Sciatic nerve (tissue), 2 donors: ENCODE results near the gene ALDH1A3. TPM values are rescaled to one million over a fixed set of nuclear protein-coding genes. Genes with fewer than 3 reads are reported as not detected.

Source experiments
- ATAC-seq: fragments of 200-7000 bp; cut with Tn5 transposase; one replicate; pipeline ENCODE4 v1.9.1; 2020; ENCODE audit warnings: mild to moderate bottlenecking, moderate library complexity
- DNase-seq: peaks from one replicate; pipeline ENCODE4 v3.0.0-alpha.2; 2020; ENCODE audit warnings: low spot score
- intact Hi-C: fragments of 100-400 bp; cut with DNase I; formaldehyde crosslinking; loops from one replicate; pipeline ENCODE4 v1.14.2; 2022
- total RNA-seq: library from RNA; stranded (reverse); fragmentation: NEBNext Ultra II Directional; extraction: Animal tissue kit (Norgen Biotek cat#: 25700); gene quantifications from one replicate; pipeline ENCODE4 v1.2.1, GENCODE V29; 2021
- donor health status: DM: no; HTN: no; CAD: no.
- donor health status: DM: no; HTN: no; CAD: no.

ALDH1A3 gene
- total RNA-seq, 1 donor from 2014 or later = 48.3 TPM

DNA sequence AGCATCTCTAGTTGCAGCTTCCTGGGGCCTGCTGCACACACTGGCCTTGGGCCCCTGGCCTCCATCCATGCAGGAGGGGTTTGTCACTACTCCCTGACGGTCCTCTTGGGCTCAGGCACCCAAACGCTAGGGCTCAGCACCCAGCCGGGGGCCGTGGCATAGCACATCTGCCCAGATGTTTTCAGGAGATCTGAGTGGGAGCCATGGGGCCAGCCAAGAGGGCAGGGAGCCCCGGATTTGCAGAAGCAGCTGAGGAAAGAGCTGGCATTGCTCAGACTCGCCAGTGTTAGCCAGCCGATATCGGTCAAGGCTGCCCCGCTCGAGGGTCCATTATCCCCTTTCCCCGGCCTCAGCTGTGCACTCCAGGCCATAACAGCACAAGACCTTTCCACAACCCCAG is 1.5 kb upstream of the ALDH1A3 start:
- ATAC-seq = no peak
- intact Hi-C loops = loop anchor here (10.0 kb wide), 1 partner anchor 243 kb away; no protein-coding TSS in a partner anchor
- DNase-seq = no peak

DNA sequence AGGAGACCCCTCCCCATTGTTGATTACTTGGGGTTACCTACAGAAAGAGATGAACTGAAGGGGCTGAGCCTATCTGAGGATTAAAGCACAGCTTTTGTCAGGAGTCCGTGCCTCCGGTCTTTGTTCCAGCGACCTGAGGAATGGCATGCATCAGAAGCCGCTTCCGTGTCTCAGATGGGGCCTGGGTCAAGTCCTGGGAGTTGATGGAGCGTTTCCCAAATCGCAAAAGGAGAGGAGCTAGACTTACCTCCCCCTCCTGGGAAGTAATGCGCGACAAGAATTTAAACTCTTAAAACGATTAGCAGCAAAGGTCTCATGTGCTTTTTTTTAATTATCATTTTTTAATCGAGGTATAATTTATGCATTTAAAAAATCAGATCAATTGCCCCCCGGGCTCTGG is 983 bp upstream of the ALDH1A3 start:
- intact Hi-C loops = loop anchor here (10.0 kb wide), 1 partner anchor 244 kb away; no protein-coding TSS in a partner anchor
- no peak for DNase-seq
- ATAC-seq = no peak

DNA sequence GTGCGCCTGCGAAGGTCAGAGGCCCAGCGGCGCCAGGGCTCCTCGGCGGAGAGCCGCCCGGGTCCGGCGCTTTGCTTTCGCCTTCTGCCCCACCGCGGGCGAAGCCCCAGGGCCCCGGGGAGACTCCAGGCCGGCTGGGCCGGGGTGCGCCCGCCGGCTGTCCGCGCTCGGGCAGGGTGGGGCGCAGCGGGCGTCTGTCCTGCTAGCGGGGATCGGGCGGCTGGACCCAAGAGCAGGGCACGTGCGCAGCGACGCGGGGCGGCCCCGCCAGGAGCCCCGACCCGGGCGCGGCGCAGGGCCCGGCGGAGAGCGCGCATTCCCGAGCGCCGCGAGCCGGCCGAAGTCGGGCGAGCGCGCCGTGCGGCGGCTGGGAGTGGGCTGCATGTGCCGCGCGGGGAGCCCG is 569 bp upstream of the ALDH1A3 start:
- ATAC-seq (no peak), DNase-seq (peak; percentile 44)
- intact Hi-C loops = loop anchor here (10.0 kb wide), 1 partner anchor 244 kb away; no protein-coding TSS in a partner anchor

DNA sequence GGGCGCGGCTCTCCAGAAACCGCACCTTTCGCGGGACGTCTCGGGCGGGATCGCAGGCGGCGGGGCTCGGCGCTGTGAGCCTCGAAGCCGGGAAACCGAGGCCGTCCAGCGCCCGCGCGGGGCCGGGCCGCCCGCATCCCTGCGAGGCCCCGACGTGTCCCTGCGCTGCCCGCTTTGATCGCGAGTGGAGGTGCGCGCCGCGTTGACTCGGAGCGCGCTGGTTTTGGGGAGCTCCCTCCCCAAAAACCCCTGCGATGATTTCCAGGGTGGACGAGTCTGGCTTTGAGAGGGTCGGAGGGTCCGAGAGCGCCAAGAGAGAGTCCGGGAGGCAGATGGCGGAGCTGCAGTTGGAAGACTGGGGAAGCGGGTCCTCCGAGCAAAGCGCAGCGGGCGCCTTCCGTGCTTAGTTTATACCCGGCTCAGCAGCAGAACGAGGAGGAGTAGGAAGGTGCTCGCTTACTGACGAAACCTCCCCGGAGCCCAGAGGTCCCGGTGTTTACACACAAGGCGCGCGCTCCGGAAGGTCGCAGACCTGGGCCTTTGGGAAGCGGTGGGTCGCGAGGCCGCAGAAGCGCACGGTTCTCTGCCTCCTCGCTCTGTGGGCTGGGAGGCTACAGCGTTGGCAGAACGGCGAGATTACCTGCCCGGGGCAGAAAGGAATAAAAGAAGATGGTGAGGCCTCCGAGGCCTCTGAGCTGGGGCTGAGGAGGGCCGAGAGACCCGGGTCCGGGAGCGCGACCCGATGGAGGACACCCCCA is 687 bp downstream of the ALDH1A3 start:
- DNase-seq = peak; percentile 55

DNA sequence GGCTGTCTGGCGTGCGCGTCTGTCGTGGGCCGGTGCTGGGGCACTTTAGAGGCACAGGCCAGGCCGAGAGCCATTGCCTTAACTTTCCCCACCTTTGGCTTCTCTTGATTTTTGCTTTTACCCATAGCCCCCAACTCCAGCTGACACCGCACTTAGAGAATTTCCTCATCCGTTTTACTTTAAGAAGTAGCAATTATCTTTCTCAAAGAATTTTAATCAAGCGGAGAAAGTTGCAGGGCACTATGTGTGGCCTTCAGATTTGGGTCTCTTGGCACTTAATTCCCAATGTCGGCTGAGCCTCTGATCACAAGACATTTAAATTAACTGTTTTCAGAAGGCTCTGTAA is 1.2 kb downstream of the ALDH1A3 start:
- DNase-seq (peak; percentile 51), ATAC-seq (peak; percentile 26)
- intact Hi-C loops = no loop called here

More for the DNA sequence above, 687 bp downstream of the ALDH1A3 start:
- ATAC-seq = peak; percentile 19
- intact Hi-C loops = no loop called here

DNA sequence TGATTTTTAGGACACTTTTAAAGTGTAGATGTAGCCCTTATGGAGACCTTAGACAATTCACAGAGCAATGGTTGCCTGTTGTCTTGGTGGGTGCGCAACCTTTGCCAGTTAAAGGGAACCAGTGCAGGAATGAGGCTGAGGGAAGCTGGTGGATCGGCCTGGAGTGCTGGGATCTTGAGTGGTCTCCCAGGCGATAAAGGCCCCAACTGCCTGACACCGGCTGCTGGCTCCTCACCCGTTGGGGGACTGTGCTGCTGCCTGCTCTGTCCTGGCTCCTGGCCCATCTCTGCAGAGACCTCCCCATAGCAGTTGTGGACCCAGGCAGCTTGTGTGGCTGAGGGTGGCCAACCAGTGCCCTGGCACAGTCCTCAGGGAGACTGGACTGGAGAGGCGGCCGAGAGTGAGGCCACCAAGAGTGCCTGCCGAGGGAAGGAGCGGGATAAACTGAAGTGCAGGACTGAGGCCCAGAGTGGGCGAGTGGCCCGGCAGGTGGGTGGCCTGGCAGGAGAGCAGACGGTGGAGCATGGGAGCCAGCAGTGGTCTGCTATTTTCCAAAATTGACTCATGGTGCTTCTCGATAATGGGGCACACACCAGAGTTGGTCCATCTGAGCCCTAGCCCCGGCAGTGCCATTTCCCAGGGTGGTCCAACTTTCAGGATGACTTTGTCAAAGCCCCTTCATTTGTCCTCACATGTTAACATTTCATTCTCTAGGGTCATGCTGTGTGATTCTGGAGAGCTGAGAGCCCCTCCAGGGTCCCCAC is 2.1 kb downstream of the ALDH1A3 start:
- ATAC-seq = peak; percentile 13
- intact Hi-C loops = no loop called here
- DNase-seq = peak; percentile 51

DNA sequence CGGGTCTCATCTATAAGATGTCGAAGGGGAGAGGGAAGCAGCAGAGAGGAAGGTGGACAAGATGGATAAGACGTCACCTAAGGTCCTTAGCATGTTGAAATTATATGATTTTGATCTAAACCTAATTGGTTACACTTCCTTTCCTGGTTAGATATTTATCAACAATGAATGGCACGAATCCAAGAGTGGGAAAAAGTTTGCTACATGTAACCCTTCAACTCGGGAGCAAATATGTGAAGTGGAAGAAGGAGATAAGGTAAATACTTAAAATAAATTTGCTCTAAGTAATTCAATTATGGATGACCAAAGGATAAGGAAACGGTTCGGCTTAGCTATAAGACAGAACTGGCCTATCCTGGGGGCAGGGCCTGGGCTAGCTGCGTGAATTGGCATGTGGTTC is 5.5 kb downstream of the ALDH1A3 start:
- DNase-seq (no peak), ATAC-seq (no peak)
- intact Hi-C loops = no loop called here

DNA sequence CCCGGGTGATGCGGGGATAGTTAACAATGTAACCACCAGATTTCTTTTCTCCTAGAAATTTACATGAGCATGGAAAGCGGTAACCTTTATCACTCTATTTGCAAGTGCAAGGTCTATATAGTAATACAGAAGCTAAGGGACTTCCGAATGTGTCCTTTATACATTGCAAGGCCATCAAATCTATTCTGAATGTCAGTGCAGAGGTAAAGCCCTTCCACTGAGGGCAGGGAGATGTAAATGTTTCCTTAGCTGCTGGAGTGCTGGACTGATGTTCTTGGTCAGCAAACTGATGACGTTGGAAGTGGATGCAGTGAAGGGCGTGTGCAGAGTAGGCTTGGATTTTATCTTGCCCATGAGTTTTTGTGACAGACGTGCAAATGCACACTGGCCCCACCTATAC is 6.2 kb downstream of the ALDH1A3 start:
- DNase-seq (no peak), ATAC-seq (no peak)
- intact Hi-C loops = no loop called here

DNA sequence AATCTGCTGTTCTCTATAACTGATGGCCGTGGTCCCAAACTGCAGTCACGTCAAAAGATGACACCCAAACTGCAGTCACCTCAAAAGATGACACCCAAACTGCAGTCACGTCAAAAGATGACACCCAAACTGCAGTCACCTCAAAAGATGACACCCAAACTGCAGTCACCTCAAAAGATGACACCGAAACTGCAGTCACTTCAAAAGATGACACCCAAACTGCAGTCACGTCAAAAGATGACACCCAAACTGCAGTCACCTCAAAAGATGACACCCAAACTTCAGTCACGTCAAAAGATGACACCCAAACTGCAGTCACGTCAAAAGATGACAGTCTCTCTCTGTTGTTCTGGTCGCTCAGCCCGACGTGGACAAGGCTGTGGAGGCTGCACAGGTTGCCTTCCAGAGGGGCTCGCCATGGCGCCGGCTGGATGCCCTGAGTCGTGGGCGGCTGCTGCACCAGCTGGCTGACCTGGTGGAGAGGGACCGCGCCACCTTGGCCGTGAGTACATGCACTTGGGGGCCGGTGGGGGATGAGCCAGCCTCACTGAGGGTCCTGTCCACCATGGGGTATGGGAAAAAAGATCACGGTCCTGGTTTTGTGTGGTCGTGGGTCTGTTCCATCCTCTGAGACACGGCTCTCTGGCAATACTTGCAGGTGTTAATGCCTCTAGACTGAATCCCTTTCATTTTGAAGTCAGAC is 7.7 kb downstream of the ALDH1A3 start:
- DNase-seq = peak; percentile 55
- intact Hi-C loops = no loop called here
- no peak for ATAC-seq

DNA sequence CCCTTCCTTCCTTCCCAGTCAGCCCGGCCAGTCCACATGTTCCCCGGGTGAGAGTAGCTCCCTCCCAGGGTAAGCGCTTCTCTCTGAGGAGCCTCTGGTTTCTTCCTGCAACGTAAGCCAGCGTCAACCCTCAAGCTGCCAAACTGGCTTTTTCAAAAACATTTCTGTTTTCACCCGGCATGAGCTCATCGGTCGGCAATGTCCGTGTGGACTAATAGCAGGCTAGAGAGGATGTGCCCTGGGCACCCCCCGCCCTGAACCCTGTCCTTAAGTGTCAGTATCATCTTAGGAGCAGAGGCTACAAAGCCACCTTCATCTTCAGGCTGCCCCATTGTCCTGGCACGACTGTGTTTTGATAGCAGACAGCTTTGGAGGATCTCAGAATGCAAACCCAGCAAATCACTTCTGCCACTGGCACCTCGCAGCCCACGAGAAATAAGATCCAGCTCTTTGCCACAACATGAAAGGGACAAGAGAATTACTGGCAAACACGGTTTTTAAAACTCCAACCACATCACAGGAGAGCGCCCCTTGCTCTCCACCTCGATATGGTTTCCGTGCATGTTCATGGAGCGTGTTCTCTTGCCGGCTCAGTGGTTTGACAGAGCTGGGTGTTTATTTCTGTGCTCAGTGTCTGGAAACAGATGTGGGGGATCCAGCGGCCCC is 9.9 kb downstream of the ALDH1A3 start:
- ATAC-seq (peak; percentile 90), DNase-seq (peak; percentile 70)
- intact Hi-C loops = no loop called here

DNA sequence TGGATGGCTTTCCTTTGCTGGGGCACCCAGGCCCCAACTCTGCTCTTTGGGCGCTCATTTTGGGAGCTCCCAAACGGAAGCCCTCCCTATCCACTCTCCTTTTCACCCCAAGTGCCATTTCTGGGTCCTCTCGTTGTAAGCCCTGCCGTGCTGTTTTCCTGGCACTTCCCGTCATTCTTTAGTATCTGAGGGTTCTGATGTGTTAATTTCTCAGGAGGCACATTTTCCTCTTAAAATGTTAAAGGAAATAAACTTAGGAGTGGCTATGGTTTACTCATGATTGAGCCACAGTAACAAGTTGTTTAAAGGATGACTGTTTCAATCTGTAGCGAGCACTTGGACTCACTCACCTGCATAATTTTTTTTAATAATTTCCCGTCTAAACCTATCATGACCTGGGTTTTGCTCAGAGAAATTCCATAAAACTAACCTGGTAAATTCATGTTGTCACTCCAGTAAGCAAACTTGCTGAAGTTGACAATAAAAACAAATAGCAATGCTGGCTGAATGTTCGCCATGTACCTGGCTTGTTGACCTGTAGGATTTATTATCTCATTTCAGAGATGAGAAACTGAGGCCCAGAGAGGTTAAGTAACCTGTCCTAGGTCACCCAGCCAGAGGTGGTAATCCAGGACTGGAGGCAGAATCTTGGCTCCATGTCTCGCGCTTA is 10.6 kb downstream of the ALDH1A3 start:
- peak; percentile 43 for DNase-seq

DNA sequence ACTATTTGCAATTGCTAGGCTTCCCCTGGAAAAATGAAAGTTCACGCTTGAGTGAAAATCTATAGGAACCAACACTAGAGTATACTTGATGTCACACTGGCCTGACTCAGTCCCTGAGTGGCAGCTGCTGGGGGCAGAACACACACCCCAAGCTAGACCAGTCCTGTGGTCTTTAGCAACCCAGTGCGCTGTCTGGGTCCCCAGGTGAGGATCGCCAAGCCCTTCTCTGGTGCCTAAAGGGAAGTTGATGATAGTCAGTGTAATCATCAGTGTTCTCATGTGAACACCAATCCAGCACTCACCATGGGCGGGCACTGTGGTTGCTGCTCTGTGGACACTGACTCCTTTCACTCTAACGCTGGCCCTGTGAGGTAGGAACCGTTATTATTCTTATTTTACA is 11.2 kb downstream of the ALDH1A3 start:
- ATAC-seq = no peak
- intact Hi-C loops = no loop called here

More for the DNA sequence above, 10.6 kb downstream of the ALDH1A3 start:
- intact Hi-C loops = no loop called here
- no peak for ATAC-seq

DNA sequence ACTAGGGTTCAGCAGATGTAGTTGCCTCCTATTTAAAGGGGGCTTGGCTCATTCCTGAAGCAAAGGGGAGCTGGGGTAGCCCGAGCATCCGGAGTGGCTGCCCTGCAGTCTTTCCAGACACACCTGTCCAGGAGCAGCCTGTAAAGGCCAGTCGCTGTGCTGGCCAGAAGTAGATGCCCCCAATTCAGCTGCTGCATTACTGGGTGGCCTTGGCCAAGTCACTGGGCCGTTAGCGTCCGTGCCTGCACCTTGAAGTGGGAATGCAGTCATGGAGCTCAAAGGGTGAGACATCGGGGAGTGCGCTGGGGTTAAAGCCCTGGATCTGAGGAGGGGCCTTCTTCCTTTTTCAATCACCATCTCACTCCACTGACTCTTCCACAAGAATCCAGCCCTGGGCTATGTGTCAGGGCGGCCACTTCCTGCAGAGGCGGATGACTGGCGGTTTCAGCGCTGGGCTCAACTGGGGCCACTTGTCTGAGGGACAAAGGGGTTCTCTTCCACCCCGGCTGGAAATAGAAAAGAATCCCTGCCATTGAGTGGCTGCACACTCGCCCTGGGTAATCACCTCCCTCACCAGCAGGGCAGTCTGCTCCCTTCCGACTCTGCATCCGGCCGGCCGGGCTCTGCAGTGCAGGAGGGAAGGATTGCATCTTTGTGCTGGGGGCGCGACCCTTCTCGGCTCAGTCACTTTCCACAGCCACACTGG is 11.8 kb downstream of the ALDH1A3 start:
- intact Hi-C loops = no loop called here
- ATAC-seq (no peak), DNase-seq (no peak)

More for the DNA sequence above, 11.2 kb downstream of the ALDH1A3 start:
- DNase-seq = no peak

DNA sequence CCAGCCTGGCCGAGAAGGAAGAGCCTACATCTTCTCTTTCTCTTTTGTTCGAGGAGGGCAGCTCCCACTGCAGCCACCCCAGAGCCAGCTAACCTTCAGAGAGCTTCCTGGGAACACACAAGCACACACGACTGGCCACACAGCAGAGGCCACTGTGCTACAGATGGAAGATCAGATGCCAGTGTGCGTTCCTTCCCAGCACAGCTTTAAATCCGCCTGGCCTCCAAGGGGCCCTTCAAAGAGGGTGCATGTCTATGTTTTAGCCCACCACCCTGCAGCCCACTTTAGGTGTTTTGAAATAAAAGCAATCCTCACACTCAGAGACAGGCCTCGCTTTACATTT is 12.4 kb downstream of the ALDH1A3 start:
- ATAC-seq (no peak), DNase-seq (no peak)
- intact Hi-C loops = no loop called here

DNA sequence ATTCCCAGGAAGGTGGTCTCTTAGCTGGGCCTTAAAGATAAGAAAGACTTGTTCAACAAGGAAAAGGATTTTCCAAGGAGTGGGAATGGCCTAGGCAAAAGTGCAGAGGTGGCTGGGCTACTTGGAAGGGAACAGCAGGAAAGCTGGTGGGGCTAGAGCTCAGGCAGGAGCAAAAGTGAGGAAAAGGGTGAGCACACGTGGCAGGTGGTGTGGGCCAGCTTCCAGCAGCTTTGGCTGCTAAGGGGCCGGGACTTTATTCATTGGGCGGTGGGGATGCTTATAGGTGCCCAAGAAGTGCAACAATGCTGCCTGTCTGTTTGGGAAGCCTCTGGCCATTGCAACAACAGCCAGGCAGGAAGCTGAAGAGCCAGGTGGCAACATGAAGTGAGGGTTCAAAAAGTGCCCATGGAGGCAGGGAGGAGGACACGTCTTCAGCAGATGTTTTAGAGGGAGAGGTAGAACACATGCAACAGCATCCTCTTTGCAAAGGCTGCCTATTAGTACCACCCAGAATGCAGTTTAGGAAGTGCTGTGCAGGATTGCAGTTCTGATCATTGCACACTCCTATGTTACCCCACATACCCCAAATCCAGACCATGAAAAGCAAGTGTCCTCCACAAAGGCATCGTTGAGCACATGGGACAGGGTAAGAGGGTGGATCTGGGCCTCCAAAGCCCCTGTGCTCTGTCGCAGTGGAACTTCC is 13.8 kb downstream of the ALDH1A3 start:
- DNase-seq (no peak), ATAC-seq (no peak)
- intact Hi-C loops = no loop called here

DNA sequence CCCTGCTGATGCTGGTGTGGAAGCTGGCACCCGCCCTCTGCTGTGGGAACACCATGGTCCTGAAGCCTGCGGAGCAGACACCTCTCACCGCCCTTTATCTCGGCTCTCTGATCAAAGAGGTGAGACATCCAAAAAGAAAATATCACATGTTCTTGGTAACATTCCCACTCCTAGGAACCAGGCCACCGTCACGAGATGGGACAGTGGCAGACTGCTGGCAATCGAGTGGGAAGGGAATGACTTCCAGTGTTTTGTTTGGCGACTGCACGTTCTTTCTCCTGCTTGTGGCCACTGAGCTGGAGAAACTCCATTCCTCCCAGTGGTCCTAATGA is 14.3 kb downstream of the ALDH1A3 start:
- DNase-seq (no peak), ATAC-seq (no peak)
- intact Hi-C loops = no loop called here

DNA sequence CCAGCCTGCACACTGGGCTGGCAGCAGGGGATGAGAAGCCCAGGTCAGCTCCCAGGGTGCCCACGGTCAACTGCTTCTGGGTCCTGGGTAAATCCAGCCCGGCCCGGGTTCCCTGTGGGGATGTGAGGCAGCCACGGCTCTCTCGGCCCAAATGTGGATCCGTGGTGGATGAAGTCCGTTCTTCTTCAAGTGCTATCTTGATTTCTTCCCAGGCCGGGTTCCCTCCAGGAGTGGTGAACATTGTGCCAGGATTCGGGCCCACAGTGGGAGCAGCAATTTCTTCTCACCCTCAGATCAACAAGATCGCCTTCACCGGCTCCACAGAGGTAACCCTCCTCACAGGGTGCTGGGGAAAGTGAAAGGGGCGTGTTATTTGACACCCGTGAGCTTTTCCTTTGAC is 16.1 kb downstream of the ALDH1A3 start:
- no peak for ATAC-seq
- intact Hi-C loops = no loop called here
- DNase-seq = no peak
